ENCODE results near the gene FBXO47.
"Not testable (repeated sequence)": the region's sequence is repeated elsewhere in the genome, so short reads cannot be mapped to it uniquely, and the experiment has no call there.

FBXO47 gene

GRCh38 chr17:38922538-38923297 lies 44.5 kb downstream of the FBXO47 start:
- FAIRE-seq (no peak), DNase-seq (ENCODE audit: insufficient read length, low spot score) (no peak)

DNA sequence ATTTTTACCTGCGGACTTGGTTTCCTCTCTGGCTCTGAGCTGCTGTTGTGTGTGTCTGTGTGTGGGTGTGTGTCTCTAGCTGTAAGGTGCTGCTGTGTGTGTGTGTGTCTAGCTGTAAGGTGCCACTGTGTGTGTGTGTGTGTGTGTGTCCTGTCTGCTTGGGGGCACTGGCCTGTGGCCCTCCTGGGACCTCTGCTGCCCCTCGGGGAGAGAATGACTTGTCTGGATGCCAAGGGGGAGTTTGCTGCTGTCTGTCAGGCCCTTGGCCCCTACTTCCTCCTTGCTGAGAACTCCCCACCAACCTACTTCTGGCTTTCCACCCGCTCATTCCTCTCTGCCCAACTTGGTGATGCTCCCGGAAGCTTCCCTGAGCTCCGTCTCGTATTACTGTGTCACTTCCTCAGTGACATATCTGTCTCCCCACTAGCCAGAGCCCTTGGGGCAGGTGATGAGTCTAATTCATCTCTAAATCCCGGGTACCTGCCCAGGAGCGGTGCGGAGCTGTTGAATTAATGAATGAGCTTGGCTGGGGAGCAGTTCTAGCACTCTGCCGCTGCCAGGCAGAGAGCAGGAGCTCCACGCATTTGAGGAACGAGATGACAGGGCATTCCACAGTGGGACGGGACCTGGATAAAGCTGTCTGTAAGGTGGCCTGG lies 45.3 kb downstream of the FBXO47 start:
- FAIRE-seq: no peak
- DNase-seq (ENCODE audit: insufficient read length, low spot score): no peak

GRCh38 chr17:38920374-38921291 lies 46.6 kb downstream of the FBXO47 start:
- DNase-seq (ENCODE audit: insufficient read length, low spot score) (no peak), FAIRE-seq (no peak)

- FAIRE-seq (no peak), DNase-seq (ENCODE audit: insufficient read length, low spot score) (no peak)
These were observed 47.7 kb downstream of the FBXO47 start for GRCh38 chr17:38919316-38920078.

DNA sequence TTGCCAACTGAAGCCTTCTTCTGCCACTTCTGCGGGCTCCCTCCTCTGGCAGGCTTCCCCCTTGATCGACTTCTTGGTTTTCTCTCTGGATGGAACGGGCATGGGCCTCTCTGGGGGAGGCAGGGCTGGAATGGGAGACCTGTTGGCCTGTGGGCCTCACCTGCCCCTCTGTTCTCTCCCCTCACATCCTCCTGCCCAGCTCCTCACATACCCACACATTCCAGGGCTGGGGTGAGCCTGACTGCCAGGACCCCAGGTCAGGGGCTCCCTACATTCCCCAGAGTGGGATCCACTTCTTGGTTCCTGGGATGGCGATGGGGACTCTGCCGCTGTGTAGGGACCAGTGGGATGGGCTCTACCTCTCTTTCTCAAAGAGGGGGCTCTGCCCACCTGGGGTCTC lies 48.3 kb downstream of the FBXO47 start:
- DNase-seq (ENCODE audit: insufficient read length, low spot score) (no peak), FAIRE-seq (no peak)

- FAIRE-seq: no peak
- no peak for DNase-seq (ENCODE audit: insufficient read length, low spot score)
These were observed 48.9 kb downstream of the FBXO47 start for GRCh38 chr17:38918129-38918913.

GRCh38 chr17:38917259-38917658 lies 49.9 kb downstream of the FBXO47 start:
- no peak for FAIRE-seq
- DNase-seq (ENCODE audit: insufficient read length, low spot score): no peak

GRCh38 chr17:38916771-38917170 lies 50.4 kb downstream of the FBXO47 start:
- DNase-seq (ENCODE audit: insufficient read length, low spot score) (no peak), FAIRE-seq (no peak)

- DNase-seq (ENCODE audit: insufficient read length, low spot score): no peak
- FAIRE-seq: no peak
These were observed 51.6 kb downstream of the FBXO47 start for GRCh38 chr17:38915639-38915995.

DNA sequence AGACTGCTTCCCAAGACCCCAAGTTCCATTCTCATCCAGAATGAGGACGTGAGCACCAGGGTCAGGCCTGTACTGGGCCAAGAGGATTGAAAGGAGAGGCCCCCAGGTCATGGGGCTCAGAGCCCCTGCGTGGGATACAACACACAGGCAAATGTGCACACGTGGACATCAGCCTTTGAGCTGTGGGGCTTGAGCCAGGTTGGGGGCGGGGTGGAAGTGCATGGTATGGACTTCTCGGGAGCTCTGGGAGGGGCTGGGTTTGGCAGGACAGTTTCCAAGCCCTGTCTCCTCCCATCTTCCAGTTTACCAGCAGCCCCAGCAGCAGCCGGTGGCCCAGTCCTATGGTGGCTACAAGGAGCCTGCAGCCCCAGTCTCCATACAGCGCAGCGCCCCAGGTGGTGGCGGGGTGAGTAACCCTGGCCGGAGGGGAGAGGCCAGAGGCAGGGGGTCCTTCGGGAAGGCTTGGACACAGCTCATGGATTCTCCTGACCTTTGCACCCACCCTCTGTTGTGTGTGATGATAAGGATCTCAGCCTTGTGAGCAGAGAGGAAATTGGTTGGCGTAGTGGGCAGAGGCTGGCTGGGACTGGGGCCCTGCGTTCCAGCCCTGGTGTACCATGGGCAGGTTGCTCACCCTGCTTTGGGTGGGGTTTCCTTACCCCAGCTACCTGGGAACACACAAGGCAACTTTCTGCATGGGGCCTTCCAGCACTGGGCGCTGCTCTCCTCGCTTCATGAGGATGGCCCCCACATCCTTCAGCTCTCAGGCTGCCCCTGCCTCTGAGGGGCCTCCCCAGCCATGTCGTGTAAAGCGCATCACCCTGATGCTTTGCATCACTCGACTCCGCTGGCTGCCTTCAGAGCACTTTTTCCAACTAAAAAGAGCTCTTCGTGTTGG lies 52.2 kb downstream of the FBXO47 start:
- DNase-seq (ENCODE audit: insufficient read length, low spot score) (no peak), FAIRE-seq (no peak)

GRCh38 chr17:38912221-38912813 lies 54.9 kb downstream of the FBXO47 start:
- FAIRE-seq (no peak), DNase-seq (ENCODE audit: insufficient read length, low spot score) (no peak)

DNA sequence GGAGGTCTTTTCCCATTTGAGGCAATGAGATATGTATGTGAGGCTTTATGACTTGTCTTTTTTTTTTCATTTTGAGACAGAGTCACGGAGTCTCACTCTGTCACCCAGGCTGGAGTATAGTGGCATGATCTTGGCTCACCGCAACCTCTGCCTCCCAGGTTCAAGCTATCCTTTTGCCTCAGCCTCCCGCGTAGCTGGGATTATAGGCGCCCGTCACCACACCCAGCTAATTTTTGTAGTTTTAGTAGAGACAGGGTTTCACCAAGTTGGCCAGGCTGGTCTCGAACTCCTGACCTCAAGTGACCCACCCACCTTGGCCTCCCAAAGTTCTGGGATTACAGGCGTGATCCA lies 55.5 kb downstream of the FBXO47 start:
- DNase-seq (ENCODE audit: insufficient read length, low spot score); FAIRE-seq: not testable (repeated sequence)

GRCh38 chr17:38911081-38911730 lies 56.0 kb downstream of the FBXO47 start:
- FAIRE-seq: no peak
- no peak for DNase-seq (ENCODE audit: insufficient read length, low spot score)

DNA sequence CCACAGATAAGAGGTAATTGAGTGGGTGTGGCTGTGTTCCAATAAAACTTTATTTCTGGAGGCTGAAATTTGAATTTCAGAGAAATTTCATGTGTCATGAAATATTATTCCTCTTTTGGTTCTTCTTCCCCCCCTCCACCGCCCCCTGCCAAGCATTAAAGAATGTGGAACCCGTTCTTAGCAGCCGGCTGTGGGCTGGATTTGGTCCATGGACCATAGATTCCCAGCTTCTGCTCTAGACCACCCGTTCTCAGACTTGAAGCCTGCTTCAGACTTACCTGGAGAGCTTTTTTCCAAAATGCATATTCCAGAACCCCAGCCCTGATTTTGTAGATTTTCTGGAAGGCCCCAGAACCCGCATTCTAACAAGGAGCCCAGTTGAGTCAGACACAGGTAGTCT lies 56.9 kb downstream of the FBXO47 start:
- no peak for FAIRE-seq
- DNase-seq (ENCODE audit: insufficient read length, low spot score): no peak

DNA sequence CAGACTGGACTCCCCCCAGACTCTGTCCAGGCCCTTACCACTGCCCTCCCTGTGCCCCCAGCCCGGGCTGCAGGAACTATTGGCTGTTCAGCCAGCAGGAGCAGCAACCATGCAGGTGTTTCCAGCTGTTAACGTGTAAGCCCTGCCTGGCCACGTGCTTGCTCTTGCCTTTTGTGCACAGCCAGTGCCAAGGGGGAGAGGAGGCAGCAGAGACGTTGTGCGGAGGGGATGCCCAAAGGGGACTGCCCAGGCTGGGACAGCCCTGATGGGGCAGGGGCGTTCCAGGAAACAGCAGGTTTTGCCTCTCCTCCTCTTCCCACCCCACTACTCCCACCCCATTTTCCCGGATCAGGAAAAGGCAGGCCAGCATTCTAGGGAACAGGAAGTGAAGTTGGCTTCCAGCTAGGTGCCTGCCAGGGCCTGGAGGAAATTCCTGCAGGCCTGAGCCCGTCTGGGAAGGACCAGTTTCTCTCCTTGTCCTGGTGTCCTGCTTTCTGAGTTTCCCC lies 58.5 kb downstream of the FBXO47 start:
- FAIRE-seq: no peak
- no peak for DNase-seq (ENCODE audit: insufficient read length, low spot score)

DNA sequence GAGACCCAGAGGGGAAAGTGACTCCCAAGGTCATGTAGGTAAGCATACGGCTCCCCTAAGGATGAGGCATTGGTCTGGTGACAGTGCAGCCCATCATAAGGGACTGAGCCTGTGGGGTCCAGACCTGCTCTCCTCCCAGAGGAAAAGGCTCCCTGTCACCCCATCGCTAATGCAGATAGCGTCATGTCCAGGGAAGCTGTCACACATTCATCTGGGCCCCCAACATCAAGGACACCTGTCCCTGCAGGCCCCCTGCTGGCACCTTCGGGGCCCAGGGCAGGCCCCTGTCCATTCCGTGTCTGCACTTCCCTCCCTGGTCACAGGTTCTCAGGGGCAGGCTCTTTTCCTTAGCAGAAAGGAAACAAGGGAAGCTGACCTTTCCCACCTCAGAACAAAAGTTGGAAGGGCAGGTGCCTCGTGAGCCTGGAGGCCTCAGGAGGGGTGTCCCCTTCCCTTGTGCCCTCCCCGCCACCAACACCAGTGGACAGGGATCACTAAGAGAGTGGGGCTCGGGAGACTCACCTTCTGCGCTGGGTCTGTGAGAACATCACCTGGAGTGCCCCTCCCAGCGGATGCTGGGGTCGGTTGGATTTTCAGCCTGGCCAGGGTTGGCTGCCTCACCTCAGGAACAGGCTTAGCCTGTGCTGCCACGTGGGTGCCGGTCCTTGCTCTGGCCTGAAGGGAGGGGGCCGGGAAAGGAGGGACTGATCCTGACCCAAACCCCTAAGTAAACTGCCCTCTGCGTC lies 59.1 kb downstream of the FBXO47 start:
- FAIRE-seq: no peak

More for the DNA sequence above, 59.1 kb downstream of the FBXO47 start:
- no peak for DNase-seq (ENCODE audit: insufficient read length, low spot score)
